GM19395 (cell line): ENCODE measurements around the gene TMEM253.

Experiments
- ATAC-seq: cut with Tn5 transposase; IDR thresholded peaks from one replicate; pipeline ENCODE4 v1.9.1; 2021; ENCODE audit warnings: mild to moderate bottlenecking, moderate library complexity; ENCODE audit not compliant: unreplicated experiment

TMEM253 gene

DNA sequence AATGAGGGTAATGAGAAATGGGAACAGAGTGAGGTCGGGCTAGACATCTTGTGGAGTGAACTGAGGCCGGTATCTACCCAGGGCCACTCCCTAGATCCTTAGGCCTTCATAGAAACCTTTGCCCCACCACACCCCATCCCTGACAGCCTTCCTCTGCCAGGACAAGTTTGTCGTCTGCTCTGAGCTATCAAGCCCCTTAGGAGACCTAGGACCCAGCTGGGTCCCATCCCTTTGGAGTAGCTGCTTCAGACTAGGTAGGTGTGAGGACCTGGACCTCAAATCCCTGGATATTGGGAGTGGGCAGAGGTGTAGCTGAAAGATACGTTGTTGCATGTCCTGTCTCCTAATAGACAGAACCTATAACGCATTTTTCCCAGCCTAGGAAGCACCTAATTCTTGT lies at the start of gene TMEM253:
Gene TMEM253 (plus strand): TSS at position 136 of the 400 bp plus-strand sequence. CDS start 278 bp downstream, outside the sequence.
- no peak for ATAC-seq

DNA sequence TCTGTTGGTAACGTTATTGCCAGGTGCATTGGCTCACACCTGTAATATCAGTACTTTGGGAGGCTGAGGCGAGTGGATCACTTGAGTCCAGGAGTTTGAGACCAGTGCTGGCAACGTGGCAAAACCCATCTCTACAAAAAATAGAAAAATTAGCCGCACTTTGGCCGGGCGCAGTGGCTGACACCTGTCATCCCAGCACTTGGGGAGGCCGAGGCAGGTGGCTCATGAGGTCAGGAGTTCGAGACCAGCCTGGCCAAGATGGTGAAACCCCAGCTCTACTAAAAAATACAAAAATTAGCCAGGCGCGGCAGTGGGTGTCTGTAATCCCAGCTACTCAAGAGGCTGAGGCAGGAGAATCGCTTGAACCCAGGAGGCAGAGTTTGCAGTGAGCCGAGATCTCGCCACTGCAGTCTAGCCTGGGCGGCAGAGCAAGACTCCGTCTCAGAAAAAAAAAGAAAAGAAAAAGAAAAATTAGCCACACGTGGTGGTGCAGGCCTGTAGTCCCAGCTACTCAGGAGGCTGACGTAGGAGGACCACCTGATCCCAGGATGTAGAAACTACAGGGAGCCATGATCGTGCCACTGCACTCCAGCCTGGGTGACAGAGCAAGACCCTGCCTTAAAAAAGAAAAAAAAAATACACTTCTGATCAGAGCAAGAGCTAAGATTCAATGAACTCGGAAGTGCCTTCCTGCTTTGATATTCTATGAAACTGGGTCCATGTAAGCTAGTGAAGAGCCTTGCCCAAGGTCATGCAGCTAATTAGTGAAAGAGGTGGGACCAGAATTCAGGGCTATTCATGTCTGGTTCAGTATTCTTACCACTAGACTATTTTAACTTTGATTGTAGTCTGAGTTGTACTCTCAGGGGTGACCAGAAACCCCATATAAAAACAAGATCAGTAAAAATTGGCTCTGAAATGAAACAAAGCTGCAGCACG lies 47.4 kb upstream of the TMEM253 start:
- no peak for ATAC-seq

DNA sequence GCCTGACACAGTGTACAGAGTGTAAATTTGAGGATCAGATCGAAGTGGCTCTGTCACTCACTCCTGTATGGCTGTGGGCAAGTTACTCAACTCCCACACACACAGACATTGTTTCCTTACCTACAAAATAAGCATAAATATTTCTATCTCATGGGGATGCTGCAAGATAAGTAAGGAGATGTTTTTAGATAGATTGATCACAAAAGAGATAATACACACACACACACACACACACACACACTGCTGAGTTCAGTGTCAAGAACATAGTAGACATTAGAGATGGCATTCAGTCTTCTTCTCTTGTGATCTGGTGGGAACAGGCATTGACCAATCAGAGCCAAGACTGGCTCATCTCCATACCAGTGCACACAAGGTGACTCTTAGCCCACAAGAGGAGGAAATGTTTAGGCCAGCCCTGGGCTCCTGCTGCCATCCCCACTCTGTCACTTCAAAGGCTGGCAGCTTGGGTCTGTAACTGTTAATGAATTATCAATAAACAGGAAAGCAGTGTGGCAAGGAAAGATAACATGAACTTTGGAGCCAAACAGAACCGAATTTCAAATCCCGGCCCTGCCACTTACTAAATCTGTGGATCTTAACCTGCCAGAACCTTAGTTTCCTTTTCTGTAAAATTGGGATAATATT lies 46.6 kb upstream of the TMEM253 start:
- ATAC-seq = no peak

DNA sequence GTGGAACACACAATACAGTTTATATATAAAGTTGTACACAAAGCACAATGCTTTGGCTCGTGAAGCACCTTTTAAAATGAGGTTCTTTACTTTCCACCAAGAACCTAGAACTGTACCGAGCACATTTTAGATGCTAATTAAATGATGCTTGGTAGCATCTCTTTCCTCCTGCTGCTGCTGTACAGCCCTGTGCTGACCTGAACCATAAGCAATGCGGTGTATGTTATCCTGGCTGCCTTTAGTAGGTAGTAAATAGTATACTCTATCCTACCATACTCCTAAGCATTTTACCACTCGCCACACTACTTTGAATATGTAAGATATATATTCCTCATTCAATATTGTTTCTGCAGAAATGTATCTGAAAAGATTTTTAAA lies 46.1 kb upstream of the TMEM253 start:
- no peak for ATAC-seq

DNA sequence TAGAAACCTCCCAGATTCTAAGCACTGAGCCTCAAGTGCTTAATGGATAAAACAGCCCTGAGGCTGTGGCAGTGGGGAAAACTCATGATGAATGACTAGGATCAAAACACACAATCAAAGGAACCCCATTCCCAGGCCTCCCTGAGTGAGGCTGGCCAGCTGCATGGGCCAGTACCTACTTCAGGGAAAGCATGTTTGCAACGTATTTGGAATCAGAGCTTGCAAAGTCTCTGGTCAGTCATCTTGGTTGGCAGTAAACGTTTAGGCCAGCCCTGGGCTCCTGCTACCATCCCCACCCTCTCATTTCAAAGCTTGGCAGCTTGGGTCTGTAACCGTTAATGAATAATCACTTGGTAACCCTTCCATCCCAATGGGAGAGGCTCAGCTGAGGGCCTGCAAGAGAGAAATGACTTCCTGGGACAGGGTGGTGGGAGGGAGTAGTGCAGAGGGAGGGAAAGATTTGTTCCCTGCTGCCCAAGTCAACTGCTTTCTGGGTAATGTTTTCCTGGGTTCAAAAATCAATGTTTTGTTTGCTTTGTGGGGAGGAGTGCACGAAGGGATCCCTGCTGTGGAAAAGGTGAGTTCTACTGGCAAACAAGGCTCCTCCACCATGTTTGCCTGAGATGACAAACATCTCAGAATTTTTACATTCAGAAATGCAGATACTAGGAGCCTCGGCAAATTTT lies 45.3 kb upstream of the TMEM253 start:
- no peak for ATAC-seq

DNA sequence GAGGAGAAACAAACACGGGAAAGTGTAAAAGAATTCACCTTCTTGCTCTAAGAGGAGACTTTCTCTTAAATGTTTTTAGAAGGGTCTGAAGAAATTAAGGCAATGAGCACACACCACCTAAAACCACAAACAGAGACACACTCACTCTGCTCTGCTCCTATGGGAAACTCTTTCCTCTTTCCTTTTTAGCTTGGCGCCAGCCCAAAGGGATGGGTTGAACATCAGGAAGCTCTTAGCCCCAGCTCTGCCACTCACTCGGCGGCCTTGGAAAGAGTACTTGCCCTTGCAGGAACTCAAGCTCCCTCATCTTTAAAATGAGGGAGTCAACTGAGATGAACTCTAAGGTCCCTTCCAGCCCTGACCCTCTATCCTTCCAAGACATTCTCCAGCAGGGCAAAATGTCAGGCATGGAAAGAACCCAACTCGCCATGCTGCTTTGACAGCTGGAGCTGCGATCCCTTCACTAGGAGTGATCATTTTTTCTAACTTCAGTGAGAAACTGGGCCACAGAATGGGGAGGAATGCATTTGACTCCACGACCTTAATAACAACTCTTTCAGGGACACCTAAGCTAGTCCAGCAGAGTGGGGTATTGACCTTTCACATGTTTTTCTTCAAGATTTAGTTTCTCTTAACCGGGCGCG lies 44.2 kb upstream of the TMEM253 start:
- no peak for ATAC-seq

DNA sequence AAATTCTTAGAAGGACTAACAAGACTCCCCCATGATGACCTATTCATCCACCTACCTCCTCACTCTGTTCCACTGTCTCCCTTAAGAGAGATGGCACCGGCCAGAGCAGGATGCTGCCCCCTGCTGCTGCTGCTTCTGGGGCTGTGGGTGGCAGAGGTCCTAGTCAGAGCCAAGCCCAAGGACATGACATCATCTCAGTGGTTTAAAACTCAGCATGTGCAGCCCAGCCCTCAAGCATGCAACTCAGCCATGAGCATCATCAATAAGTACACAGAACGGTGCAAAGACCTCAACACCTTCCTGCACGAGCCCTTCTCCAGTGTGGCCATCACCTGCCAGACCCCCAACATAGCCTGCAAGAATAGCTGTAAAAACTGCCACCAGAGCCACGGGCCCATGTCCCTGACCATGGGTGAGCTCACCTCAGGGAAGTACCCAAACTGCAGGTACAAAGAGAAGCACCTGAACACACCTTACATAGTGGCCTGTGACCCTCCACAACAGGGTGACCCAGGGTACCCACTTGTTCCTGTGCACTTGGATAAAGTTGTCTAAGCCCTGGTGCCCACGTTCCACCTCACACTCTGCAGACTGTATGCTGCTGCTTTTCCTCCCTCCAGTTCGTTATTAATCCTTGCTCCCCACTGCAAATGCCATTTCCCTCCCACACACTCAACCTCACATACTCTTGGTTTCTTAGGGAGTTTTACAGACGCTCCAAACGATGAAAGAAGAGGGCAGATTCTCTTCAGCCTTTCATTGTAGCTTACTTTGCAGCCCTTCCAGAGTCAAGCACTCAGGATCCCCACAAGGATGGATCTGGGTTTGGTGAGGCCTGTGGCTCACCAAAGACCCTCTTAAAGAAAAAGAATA lies 42.8 kb upstream of the TMEM253 start, which contains the start of gene RNASE8:
Gene RNASE8 (plus strand): TSS at position 20 of the 873 bp plus-strand sequence. CDS start 71 bp downstream, at position 91.
- ATAC-seq = no peak

- no peak for ATAC-seq
Measured at GRCh38 chr14:21058903-21059302, 42.0 kb upstream of the TMEM253 start.

DNA sequence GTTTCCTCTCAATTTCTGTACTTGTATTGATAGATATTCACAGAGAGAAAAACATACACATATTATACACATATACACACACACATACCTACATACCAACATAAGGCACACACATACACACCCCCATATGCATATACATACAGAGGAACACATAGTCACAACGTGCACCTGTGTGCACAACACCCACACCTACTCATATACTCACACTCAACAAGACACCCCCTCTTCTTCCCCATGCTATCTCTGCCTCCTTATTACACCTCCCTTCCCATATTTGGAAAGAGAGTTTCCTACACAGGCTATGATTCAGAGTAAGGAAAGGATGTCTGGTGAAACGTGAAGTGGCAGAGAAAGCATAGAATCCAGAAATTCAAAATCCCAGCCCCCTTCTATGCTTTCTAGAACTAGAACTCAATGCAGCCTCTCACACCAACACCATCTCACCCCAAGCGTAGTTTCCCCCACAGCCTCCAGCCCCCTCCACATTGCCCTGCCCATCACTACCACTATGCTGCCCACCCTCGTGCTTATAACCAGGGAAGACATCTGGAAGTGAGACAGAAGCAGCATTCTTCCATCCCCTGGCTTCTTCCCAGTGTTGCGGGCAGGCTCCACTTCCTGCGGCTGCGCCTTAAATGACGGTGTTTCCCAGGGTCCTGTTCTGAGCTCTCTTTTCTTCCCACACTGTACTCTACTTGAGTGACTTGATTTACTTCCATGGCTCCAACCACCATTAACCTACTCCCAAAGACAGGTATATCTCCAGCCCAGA lies 40.8 kb upstream of the TMEM253 start:
- ATAC-seq = no peak

DNA sequence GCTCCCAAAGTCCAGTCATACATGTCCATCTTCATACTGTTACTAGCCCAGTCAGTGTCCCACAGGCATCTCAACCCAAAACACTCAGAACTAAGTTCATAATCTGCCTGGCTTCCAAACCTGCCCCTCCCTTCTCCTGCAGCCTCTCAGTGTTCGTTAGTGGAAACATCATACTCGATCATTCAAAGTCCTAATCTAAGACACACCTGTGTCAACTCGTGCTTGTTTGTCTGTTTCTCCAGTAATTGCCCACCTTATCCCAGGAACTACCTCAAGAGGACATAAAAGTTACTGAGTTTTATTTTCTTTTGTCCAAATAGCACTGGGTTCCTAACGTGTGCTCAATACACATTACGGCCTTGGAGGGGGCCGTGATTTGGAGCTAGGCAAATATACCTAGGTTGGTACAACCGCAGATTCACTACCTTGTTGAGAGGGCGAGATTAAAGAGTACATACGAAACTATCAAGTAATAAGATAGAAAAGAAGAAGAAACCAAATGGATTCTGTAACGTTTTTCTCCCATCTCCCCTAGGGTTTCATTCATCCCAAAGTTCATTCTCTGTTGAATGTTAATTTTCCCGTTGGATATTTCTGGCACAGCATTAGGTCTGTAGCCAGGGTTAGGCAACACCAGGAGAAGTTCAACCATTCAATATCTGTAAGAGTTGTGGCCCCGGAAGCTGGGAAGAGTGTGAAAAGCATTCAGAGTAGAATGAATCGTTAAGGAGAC lies 40.1 kb upstream of the TMEM253 start:
- no peak for ATAC-seq

GRCh38 chr14:21061347-21061668 lies 39.6 kb upstream of the TMEM253 start:
- no peak for ATAC-seq

GRCh38 chr14:21063479-21063878 lies 37.4 kb upstream of the TMEM253 start:
- ATAC-seq = no peak

DNA sequence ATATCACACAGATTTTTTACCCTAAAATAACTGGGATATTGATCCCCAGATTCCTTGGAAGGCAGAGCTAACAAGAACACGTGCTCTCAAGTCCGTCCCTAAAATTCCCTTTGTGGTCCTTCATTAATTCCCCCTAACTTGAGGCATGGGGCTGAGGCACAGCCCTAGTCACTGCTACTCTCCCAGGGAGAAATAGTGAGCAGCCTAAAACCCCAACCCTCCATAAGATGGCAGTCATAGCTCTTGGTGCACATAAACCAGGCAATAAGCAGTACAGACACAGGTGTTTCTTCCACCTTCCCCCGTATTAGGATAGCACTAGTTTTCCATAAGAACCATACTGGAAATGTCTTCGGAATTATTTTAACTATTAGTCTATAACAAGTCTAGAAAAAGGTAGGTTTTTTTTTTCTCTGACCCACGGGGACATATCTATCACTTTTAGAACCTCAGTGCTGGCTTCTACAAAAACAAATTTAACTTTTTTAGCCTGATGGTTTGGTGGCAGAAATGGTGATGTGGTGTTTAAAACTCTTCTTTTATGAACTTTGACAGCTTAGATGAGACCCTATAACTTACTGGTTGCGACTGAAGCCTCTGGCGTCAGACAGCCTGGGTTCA lies 33.9 kb upstream of the TMEM253 start:
- ATAC-seq = no peak

GRCh38 chr14:21068521-21069387 lies 32.1 kb upstream of the TMEM253 start:
- no peak for ATAC-seq

DNA sequence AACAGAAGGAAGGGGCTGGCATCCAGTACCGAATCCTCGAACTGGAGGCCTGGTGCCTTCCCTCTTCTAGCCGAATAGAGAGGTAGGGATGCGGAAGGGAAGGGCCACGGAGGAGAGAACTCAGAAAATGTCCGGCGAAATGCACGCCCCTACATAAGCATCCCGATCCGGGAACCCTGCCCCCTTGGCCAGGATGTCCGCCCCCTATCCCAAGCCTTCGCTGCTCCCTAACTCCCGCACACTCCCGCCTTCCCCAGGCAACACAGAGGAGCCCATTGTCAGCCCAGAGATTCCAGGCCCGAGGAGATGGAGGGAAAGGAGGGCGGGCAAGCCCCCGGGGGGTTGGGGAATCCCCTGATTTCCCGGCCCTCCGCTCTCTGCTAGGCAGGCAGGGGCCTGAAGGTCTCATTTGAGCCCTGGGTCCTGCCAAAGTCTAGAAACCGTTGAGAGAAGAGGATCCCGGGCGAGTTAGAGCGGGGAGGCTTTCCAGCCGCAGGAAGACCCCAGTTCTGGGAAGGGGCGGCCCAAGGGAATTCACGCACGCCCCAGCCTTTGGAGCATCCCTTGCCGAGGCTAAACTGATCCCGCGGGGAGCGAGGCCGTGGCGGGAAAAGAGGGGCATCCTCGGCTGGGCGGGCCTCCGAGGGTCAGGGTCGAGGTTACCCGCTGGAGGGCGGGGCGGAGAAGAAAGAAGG lies 31.3 kb upstream of the TMEM253 start:
- no peak for ATAC-seq

- no peak for ATAC-seq
Measured at GRCh38 chr14:21070083-21070609, 30.7 kb upstream of the TMEM253 start, which contains the start of gene ARHGEF40. Gene ARHGEF40, plus strand, starts transcription at chr14:21070304. Its CDS starts 93 bp downstream, at chr14:21070397.
